HepG2 (cell line): ENCODE results near the gene ELANE. TPM values are rescaled to one million over a fixed set of nuclear protein-coding genes. Genes with fewer than 3 reads are reported as not detected.

Experiments used
- FOXA1 ChIP-seq, 2 experiments: fragments of 450-650 bp in 1 of 2; sonication (generic) in 1 of 2; formaldehyde crosslinking in 1 of 2; IDR thresholded peaks; 2 replicates each; pipeline versions ENCODE4 v1.4.0 to v1.6.1; 2016 to 2020; ENCODE audit warnings: missing genetic modification reagents in 1 of 2
- GRHL1 ChIP-seq: sonication (generic); formaldehyde crosslinking; conservative IDR thresholded peaks from 2 replicates; pipeline ENCODE4 v1.8.0; 2022; ENCODE audit warnings: missing genetic modification reagents
- IRF9 ChIP-seq: sonication (generic); formaldehyde crosslinking; IDR thresholded peaks from 2 replicates; pipeline ENCODE4 v1.8.0; 2022; ENCODE audit warnings: missing genetic modification reagents, mild to moderate bottlenecking, borderline replicate concordance
- MIER2 ChIP-seq: IDR thresholded peaks from 2 replicates; pipeline ENCODE4 v1.6.1; 2016; ENCODE audit warnings: missing biosample characterization, missing genetic modification reagents
- NFE2L1 ChIP-seq: sonication (generic); formaldehyde crosslinking; IDR thresholded peaks from 2 replicates; pipeline ENCODE4 v1.4.0; 2020; ENCODE audit warnings: missing genetic modification reagents, mild to moderate bottlenecking, borderline replicate concordance
- NFIC ChIP-seq: IDR thresholded peaks from 2 replicates; pipeline ENCODE4 v1.6.1; 2012; ENCODE audit warnings: mild to moderate bottlenecking, low read length, inconsistent platforms
- NR3C1 ChIP-seq: sonication (generic); formaldehyde crosslinking; IDR thresholded peaks from 2 replicates; pipeline ENCODE4 v1.4.0; 2020; ENCODE audit warnings: missing genetic modification reagents
- RNF219 ChIP-seq: sonication (generic); formaldehyde crosslinking; IDR thresholded peaks from 2 replicates; pipeline ENCODE4 v1.5.0; 2020; ENCODE audit warnings: mild to moderate bottlenecking, missing genetic modification reagents
- ZNF550 ChIP-seq: sonication (generic); formaldehyde crosslinking; IDR thresholded peaks from 2 replicates; pipeline ENCODE4 v1.4.0; 2020; ENCODE audit warnings: mild to moderate bottlenecking, missing genetic modification reagents, borderline replicate concordance
- polyA plus RNA-seq, 8 experiments: library from polyadenylated mRNA; depleted of rRNA in 3 of 8; stranded (reverse) in 7 of 8; unstranded in 1 of 8; fragments of >200 nt; fragmentation: Illumina TruSeq in 4 of 8; extraction: Trizol in 4 of 8; gene quantifications; 2 replicates each; pipeline versions ENCODE4 v1.2.1 to v1.2.3, GENCODE V29; 2011 to 2016; ENCODE audit warnings: low read depth in 4 of 8, missing spikeins in 1 of 8, mixed read lengths in 1 of 8; ENCODE audit not compliant: insufficient read depth in 1 of 8
- total RNA-seq, 5 experiments: library from RNA; depleted of rRNA; stranded (reverse); fragments of >200 nt; fragmentation: Illumina TruSeq; extraction: Trizol; gene quantifications; 2 replicates each; pipeline ENCODE4 v1.2.3, GENCODE V29; 2016; ENCODE audit warnings: low read depth in 1 of 5

ELANE gene
- total and polyA plus RNA-seq, 2 of the 13 experiments (the other 11 are each of a cell fraction or from before 2014, with no cell fraction given) = not detected

GRCh38 chr19:870314-870713, 18.2 kb downstream of the ELANE start (continued):
- TF ChIP-seq GRHL1 (CRISPR knock-in tag) (no peak), MIER2 (CRISPR knock-in tag) (no peak), NFE2L1 (CRISPR knock-in tag) (no peak), RNF219 (CRISPR knock-in tag) (no peak), FOXA1 (IDR thresholded peaks at IDR 0.05) (no peak), FOXA1 (CRISPR knock-in tag; IDR thresholded peaks at IDR 0.05) (no peak), NR3C1 (CRISPR knock-in tag) (no peak), ZNF550 (no peak), NFIC (no peak), IRF9 (CRISPR knock-in tag) (no peak)
- TF ChIP-seq, all 625 proteins: peak for 0
